Stromal cell of bone marrow (primary cell): ENCODE results near the gene SCUBE2.
"Not testable (repeated sequence)": the region's sequence is repeated elsewhere in the genome, so short reads cannot be mapped to it uniquely, and the experiment has no call there.

Experiments
- DNase-seq: peaks from one replicate; pipeline ENCODE4 v3.0.0-alpha.2; 2012; ENCODE audit warnings: low read depth

Gene SCUBE2

GRCh38 chr11:9104580-9104979 lies 13.2 kb upstream of the SCUBE2 start:
- no peak for DNase-seq

- no peak for DNase-seq
Observed at GRCh38 chr11:9103542-9104276, 12.3 kb upstream of the SCUBE2 start.

DNA sequence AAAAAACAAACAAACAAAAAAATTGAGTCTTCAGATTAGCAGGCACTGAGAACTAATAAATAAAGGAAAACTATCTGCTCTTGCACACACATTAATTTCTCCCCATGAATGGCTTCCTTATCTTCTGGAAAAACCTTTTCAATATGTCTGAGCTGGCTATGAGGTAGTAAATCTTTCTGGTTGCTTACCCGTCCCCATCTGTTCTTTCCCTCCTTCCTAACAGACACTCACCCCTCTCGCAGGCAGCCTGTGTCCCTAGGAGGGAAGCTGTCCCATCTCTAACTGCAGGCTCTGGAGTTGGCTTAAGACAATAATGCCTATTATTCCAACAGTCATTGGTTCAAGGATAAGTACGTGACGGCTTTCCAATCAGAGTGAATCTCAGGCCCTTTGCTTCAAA lies 8.2 kb upstream of the SCUBE2 start:
- no peak for DNase-seq

DNA sequence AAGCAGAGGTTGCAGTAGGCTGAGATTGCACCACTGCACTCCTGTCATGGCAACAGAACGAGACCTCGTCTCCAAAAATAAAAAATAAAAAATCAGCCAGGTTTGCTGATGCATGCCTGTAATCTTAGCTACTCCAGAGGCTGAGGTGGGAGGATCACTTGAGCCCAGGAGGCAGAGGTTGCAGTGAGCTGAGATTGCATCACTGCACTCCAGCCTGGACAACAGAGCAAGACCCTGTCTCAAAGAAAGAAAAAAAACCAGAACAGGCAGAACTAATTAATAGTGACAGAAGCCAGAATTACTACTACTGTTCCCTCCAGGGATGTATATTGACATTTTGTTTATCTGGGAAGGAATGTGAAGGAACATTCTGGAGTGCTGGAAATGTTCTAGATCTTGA lies 7.1 kb upstream of the SCUBE2 start:
- DNase-seq, result not testable (repeated sequence)

DNA sequence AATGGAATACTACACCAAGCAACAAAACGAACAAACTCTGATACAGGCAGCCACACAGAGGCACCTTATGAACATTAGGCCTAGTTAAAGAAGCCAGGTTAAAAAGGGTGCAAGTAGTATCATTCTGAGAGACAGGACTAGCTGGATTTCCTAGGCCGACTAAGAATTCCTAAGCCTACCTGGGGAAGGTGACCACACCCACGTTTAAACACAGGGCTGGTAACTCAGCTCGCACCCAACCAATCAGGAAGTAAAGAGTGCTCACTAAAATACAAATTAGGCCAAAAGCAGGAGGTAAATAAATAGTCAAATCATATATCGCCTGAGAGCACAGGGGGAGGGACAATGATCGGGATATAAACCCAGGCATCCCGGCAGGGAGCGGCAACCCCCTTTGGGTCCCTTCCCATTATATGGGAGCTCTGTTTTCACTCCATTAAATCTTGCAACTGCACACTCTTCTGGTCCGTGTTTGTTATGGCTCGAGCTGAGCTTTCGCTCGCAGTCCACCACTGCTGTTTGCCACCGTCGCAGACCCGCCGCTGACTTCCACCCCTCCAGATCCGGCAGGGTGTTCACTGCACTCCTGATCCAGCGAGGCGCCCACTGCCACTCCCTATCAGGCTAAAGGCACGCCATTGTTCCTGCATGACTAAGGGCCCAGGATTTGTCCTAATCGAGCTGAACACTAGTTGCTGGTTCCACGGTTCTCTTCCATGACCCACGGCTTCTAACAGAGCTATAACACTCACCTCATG lies 6.0 kb upstream of the SCUBE2 start:
- not testable (repeated sequence) for DNase-seq

DNA sequence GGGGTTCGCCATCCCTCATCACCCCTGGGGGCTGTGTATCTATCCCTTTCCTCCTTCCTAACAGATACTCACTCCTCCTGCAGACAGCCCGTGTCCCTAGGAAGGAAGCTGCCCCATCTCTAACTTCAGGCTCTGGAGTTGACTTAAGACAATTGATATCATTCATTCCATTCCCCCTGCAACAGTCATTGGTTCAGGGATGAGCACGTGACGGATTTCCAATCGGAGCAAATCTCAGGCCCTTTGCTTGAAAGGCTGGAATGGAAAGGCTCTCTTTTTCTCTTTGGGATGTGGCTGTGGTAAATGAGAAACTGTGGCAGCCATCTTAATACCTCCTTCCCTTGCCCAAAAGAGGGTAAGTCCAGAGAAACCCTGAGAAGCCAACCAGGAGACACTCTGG lies 5.0 kb upstream of the SCUBE2 start:
- DNase-seq, result no peak

GRCh38 chr11:9095421-9095820 lies 4.0 kb upstream of the SCUBE2 start:
- DNase-seq, result no peak

- no peak for DNase-seq
Observed at GRCh38 chr11:9094420-9094819, 3.0 kb upstream of the SCUBE2 start.

GRCh38 chr11:9092853-9093778 lies 1.7 kb upstream of the SCUBE2 start:
- no peak for DNase-seq

DNA sequence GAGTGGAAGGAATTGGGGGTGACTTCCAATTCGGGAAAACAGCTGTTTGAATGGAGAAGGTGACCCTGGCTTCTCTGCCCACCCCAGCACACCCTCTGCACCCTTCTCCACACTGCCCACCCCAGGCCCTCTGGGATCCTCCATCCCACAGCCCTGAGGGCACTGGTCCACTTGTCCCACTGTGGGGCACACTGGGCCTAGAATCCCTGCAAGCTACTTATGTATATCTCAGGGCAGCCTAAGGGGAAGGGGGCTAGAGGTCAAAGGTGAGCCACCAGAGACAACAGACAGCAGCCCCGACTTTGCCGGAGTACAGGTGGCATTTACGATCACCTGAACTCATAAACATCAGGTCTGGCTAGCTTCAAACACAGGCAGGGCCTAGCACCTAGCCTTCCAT lies 673 bp upstream of the SCUBE2 start:
- no peak for DNase-seq

DNA sequence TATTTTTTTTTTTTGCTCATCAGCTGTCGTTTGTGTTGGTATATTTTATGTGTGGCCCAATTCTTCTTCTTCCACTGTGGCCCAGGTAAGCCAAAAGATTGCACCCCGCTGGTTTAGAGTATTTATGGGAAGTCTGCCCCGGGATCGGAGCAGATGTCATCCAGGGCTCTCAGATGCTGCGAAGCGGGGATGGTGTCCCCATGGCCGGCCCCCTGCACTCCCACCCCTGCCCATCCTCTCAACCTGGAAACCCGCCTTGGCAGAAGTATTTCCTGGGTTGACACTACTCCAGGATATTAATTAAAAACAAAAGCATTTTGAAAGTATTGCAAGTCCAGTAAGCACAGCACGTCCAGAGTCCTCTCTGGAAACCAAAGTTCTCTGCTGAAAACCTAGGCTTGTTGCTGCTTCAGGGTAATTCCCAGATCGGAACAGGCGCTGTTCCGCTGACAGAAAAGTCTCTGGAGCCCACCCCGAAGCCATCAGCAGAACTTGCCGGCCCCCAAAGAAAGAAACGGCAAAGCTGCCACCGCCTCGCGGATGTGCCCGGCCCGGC lies 833 bp downstream of the SCUBE2 start:
- DNase-seq, result no peak

GRCh38 chr11:9089636-9090035 lies 1.8 kb downstream of the SCUBE2 start:
- DNase-seq, result no peak

- DNase-seq, result no peak
Observed at GRCh38 chr11:9089061-9089460, 2.3 kb downstream of the SCUBE2 start.

DNA sequence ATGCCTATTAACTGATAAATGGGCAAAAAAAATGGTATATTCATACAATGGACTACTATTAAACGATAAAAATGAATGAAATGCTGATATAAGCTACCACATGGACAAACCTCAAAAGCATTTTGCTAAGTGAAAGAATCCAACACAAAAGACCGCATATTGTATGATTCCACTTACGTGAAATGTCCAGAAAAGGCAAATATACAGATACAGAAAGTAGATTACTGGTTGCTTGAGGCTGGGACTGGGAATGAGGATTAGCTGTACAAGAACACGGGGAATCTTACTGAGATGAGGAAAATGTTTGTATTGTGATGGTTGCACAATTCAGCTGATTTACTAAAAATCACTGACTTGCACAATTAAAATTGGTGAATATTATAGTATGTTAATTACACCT lies 8.8 kb downstream of the SCUBE2 start:
- DNase-seq, result no peak

GRCh38 chr11:9081153-9081552 lies 10.2 kb downstream of the SCUBE2 start:
- no peak for DNase-seq

- no peak for DNase-seq
Observed at GRCh38 chr11:9078113-9079086, 13.0 kb downstream of the SCUBE2 start.

GRCh38 chr11:9077164-9077563 lies 14.2 kb downstream of the SCUBE2 start:
- DNase-seq, result no peak

GRCh38 chr11:9076661-9077060 lies 14.7 kb downstream of the SCUBE2 start:
- no peak for DNase-seq

- no peak for DNase-seq
Observed at GRCh38 chr11:9076046-9076445, 15.4 kb downstream of the SCUBE2 start.

GRCh38 chr11:9075556-9075955 lies 15.8 kb downstream of the SCUBE2 start:
- no peak for DNase-seq
